CD4-positive, alpha-beta T cell treated with Interleukin-17A for 1 hour (primary cell): ENCODE measurements around the gene ZBTB17.

Source experiments
- DNase-seq: peaks from one replicate; pipeline ENCODE4 v3.0.0-alpha.2; 2020

ZBTB17 gene

DNA sequence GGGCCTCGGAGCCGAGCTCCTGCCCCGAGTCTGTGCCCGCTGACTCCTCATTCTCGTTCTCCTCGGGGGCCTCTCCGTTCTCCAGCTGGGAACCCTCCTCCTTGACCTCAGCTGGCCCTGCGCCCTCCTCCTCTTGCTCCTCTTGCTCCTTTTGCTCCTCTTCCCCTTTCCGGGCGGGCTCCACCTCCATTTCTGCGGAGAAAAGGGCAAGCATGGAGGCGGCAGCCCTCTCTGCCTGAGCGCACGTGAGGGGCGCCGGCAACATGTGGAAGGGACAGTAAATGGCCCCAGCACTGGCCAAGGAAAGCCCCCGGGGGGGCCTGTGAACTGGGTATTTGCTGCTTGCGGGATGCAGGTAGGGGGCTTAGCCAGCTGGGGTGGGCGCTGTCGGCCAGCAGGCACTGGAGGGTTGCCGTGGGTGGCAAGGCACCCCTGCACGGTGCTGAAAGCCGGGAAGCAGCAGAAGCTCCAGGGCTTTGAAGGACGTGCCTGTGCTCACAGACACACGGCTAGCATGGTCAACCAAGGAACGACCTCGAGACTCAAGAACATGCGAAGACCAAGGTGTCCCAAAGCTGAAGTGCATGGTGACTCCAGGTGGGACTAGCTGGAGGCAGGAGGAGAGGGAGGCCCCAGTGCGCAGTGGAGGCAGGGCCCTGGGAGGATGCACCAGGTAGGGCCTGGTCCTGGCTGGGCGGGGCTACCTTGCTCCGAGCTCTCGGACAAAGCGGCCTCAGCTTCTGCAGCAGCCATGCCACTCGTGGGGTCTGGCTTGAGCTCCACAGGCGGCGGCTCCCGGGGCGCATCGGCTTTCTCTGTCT, 30.7 kb downstream of the ZBTB17 start:
- DNase-seq: no peak

DNA sequence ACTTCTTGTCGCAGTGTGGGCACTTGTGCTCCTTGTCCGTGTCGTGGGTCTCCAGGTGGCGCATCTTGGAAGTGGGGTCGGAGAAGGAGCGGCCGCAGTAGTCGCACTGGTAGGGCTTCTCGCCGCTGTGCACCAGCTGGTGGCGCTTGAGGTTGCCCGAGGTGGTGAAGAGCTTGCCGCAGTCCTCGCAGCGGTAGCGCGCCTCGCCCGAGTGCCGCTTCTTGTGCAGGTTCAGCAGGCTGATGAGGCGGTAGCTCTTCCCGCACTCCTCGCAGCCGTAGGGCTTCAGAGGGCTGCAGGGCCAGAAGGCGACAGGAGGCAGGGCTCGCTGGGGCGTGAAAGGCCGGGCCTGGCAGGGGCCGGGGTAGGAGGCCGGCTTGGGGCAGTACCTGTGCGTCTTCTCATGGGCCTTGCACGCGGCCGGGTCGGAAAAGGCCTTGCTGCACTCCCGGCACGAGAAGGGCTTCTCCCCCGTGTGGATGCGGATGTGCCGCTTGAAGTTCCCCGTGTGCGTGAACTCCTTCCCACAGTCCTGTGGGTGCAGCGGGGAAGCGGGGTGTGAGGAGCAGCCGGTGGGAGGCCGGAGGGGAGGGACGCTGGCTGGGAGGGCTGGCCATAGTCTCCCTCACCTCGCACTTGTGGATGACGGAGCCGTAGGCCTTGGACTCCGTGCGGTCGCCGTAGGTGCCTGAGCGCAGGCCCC, 31.4 kb downstream of the ZBTB17 start:
- no peak for DNase-seq

DNA sequence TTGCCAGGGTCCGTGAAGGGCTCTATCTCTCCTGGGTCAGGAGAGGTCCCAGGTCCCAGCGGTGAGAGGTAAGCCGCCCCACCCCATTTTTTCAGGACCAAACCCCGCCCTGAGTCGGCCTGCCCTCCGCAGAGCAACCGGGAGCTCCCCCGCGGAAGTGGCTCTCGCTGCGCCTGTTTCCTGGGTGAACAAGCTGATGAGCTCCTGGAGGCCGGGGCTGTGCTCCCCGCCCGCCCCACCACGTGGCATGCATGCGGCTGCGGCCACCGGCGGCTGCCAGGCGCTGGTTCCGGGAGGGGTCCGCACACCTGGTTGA, 32.0 kb downstream of the ZBTB17 start:
- no peak for DNase-seq

DNA sequence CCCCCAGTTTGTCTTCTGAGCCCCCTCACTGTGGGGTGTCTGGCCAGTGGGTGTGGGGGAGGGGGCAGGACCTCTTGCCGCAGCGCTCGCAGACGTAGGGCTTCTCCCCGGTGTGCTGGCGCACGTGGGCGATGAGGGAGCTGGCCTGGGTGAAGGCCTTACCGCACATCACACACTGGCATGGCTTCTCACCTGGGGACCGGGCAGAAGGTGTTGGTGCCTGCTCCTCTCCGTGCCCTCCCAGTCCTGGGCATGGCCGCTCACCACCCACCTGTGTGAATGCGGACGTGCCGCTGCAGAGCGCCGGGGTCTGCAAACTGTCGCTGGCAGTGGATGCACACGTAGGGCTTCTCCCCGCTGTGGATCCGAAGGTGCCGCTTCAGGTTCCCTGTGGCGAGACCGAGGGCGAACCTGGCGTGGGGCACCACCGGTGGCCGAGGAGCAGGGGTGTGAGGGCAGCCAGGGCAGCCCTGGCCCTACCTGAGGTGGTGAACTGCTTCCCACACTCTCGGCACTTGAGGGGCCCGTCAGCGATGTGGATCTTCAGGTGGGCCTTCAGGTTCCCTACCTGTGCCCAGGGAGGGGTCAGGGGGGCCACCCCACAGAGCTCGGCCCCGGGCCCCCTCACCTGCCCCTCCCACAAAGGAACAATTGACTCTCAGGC, 32.4 kb downstream of the ZBTB17 start:
- no peak for DNase-seq

DNA sequence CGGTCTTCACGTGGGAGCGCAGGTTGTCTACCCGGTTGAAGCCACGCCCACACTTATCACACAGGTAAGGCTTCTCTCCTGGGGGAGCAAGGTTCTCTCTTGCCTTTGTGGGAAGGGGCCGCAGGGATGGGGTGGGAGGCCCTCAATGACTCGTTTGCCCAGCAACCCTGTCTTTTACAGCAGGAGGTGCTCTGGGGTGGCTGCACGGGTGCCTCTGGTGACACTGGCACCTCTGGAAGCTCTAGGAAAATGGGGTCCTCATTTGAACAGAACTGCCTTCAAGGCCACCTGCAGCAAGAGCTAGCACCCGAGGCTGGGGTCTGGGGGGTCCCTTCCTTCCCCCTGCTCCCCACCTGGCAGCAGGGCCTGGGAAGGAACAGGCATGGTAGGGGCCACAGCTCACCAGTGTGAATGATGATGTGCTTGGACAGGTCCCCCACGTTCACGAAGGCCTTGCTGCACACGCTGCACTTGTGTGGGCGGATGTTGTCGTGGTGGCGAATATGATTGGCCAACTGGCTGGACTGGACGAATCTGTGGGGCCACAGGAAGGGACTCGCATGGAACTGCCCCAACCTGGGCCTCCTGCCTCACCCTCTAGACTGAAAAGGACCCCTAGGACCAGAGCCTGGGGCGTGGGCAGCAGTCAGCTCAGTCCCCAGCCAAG, 33.1 kb downstream of the ZBTB17 start:
- DNase-seq: no peak

DNA sequence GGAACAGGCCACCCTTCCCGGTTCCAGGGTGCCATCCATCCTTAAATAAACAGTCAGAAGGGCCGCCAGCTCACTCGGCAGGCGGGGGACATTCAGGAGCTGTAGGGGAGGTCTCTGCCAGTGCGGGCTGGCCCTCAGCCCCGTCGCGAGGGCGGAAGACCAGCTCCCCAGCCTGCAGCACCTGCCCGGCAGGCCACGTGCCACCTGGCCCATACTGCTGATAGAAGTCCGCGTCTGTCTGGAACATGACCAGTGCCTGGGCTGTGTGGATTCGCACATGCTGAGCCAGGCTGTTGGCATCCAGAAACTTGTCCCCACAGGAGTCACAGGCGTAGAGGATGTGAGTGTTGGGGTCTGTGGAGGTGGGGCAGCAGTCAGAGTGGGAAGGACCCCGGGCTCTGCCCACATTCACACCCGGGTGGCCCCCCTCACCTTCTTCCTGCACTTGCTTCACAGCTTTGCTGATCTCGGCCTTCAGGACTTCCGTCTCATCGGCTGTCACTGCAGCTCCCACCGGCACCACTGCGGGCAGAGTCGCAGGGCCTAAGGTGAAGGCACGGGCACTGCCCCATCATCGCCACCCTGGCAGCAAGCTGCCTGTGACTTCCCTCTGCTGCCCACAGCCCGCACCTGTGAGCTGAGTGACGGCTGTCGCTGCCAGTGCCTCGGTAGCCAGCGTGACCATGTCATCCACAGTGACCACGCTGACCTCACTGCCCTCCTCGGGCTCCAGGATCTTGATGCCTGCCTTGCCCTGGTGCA, 33.8 kb downstream of the ZBTB17 start:
- no peak for DNase-seq

DNA sequence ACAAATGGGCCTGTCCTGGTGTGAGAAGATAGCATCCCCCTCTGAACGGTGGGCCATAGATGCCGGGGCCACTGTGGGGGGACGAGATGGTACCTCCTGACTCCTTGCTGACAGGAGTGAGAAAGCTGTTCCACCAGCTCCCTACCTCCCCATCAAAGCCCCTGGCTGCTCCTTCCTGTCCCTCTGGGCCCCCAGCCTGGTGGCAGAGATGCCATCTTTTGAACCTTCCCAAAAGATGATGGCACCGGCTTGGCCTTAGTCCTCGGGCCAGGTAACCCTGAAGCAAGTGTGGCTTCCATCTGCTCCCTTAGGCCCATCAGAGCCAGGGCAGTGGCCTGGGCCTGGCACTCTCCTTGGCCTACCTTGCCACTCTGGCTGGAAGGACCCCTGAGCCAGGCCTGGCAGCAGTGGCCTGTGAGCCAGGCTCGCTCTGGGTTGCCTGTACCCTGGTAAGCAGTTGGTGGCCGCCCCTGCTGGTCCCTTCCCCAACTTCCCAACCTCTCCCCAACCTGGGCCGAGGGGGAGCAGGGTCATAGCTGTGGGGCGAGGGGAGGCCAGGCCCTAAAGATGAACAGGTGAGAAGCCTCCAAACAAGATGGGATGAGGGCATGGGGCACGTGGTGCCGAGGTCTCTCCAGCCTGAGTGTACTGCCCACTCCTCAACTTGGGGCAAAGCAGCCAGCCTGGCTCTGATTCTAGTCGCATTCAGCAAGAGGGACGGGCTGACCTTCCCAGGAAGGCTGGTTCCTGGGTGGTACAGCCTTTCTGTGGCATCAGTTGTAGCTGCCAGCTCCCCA, 34.7 kb downstream of the ZBTB17 start:
- no peak for DNase-seq

DNA sequence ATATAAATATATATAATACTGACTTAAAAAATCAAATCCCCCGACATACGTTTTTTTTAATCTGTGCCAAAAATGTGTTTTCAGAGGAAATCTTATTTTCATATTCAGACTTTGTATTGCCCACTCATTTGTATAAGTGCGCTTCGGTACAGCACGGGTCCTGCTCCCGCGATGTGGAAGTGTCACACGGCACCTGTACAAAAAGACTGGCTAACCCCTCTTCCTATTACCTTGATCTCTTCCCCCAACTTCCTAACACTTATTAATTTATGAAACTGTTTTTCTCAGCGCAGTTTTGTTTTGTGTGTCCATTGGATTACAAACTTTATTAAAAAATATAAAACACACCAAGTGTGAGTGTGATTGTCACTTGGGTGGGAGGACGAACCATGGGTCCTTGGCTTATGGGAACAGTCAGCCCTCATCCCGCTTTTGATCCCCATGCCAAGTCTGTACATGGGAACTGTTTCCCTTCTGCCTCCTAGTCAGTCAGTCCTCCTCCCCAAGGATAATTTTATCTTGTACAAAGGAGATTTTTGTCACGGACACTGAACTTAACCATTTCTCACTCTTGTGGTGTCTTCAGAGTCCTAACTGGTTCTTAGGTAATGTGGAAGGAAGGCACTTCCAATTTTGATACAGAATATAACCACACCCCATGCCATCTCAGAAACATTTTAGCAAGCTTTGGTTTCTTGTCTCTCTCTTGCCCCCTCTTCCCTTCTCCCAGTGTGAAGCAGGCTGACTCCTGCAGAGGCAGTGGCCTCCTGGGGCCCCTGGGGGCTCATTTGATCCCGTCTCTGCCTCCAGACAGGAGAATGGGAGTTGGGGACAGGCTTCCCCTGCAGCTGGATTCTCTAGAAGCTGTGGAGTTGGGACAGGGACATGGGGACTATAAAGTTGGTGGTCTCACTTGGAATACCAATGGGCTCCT, 35.5 kb downstream of the ZBTB17 start:
- DNase-seq: no peak

DNA sequence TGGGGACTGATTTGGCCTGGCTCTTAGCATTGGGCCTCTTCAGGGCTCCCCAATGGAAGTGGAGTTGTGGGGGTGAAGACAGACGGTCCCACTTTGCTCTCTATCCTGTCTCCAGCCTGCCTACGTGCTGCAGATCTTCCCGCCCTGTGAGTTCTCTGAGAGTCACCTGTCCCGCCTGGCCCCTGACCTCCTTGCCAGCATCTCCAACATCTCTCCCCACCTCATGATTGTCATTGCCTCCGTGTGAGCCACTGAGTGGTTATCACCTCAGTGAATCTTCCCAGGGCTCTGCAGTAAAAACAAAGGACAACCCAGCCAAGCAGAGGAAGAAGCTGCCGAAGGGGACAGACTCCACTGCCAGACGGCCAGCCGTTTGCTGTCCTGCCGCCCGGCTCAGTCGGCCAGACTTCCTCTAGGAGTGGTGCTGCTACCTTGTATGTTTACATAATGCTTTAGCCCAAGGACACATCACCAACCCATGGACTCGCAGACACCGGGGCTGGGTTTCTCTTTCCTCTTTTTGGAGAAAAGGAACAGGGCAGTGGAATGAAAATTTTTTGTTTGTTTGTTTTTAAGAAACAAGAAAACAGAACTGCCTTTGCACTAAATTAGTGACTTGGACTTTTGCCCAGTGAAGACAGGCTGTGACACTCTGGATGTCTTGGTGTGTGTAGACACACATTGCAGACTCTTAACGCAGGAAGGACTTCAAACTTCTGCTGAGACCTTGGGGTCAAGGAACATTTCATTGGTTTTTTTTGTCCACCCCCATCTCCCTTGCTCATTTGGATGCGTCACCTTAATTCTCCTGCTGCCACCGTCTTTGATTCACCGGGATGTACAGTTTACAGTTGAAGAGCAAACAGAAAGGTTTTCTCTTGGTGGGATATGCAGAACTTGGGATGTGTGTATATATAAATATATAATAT, 36.5 kb downstream of the ZBTB17 start:
- no peak for DNase-seq

DNA sequence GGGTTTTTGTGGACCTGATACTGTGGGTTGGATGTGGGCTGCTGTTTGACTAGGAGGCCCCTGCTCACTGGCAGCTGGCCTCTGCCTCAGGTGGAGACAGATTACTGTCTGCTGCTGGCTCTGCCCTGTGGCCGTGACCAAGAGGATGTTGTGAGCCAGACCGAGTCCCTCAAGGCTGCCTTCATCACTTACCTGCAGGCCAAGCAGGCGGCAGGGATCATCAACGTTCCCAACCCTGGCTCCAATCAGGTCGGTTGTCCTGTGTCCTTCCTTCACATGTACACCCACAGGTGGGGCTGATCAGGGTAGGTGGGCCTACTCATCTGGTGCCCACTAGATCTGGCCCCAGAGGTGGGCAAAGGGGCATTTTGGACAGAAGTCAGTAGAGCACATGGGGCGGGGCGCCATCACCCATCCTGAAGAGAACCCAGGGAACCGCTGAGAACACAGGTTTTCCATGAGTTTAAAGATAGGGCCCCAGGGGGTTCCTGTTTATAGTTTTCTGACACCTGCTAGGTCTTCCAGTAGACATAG, 37.2 kb downstream of the ZBTB17 start:
- no peak for DNase-seq

DNA sequence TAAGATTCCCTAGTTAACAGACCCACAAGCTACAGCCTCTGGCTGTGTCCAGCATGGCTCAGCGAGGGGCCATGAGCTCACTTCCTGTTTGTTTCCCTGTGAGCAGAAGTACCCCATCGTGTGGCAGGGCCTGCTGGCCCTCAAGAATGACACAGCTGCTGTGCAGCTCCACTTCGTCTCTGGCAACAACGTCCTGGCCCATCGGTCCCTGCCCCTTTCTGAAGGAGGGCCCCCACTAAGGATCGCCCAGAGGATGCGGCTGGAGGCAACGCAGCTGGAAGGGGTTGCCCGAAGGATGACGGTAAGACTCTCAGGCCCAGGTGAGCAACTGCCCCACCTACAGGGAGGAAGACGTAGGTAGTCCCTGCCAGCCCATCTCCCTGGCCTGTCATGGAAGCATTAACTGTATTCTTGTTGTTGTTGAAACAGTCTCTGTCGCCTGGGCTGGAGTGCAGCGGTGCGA, 38.2 kb downstream of the ZBTB17 start:
- no peak for DNase-seq

DNA sequence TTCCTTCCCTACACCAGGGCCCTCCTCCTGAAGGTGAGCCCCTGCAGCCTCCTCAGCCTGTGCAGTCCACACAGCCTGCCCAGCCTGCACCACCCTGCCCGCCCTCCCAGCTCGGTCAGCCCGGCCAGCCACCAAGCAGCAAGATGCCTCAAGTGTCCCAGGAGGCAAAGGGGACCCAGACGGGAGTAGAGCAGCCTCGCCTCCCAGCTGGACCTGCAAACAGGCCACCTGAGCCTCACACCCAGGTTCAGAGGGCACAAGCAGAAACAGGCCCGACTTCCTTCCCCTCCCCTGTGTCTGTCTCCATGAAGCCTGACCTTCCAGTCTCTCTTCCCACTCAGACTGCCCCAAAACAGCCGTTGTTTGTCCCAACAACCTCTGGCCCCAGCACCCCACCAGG, 38.8 kb downstream of the ZBTB17 start:
- DNase-seq: no peak

DNA sequence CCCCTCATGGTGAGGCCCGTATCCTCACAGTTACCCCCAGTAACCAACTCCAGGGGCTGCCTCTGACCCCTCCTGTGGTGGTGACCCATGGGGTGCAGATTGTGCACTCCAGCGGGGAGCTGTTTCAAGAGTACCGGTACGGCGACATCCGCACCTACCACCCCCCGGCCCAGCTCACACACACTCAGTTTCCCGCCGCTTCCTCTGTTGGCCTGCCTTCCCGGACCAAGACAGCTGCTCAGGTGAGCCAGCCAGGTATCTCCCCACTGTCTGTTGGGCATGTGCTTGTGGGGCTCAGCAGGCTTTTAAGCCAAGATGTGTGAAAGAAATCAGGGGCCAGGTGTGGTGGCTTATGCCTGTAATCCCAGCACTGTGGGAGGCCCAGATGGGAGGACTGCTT, 39.9 kb downstream of the ZBTB17 start:
- DNase-seq: no peak

DNA sequence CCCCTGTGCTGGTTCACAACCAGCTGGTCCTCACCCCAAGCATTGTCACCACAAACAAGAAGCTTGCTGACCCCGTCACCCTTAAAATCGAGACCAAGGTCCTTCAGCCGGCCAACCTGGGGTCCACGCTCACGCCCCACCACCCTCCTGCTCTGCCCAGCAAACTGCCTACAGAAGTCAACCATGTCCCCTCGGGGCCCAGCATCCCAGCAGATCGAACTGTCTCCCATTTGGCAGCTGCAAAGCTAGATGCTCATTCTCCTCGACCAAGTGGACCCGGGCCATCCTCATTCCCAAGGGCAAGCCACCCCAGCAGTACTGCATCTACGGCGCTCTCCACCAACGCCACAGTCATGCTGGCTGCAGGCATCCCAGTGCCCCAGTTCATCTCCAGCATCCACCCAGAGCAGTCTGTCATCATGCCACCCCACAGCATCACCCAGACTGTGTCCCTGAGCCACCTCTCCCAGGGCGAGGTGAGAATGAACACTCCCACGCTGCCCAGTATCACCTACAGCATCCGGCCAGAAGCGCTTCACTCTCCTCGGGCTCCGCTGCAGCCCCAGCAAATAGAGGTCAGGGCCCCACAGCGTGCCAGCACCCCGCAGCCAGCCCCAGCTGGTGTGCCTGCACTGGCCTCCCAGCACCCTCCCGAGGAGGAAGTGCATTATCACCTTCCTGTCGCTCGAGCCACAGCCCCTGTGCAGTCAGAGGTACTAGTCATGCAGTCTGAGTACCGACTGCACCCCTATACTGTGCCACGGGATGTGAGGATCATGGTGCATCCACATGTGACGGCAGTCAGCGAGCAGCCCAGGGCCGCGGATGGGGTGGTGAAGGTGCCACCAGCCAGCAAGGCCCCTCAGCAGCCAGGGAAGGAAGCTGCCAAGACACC, 40.6 kb downstream of the ZBTB17 start:
- DNase-seq: no peak

DNA sequence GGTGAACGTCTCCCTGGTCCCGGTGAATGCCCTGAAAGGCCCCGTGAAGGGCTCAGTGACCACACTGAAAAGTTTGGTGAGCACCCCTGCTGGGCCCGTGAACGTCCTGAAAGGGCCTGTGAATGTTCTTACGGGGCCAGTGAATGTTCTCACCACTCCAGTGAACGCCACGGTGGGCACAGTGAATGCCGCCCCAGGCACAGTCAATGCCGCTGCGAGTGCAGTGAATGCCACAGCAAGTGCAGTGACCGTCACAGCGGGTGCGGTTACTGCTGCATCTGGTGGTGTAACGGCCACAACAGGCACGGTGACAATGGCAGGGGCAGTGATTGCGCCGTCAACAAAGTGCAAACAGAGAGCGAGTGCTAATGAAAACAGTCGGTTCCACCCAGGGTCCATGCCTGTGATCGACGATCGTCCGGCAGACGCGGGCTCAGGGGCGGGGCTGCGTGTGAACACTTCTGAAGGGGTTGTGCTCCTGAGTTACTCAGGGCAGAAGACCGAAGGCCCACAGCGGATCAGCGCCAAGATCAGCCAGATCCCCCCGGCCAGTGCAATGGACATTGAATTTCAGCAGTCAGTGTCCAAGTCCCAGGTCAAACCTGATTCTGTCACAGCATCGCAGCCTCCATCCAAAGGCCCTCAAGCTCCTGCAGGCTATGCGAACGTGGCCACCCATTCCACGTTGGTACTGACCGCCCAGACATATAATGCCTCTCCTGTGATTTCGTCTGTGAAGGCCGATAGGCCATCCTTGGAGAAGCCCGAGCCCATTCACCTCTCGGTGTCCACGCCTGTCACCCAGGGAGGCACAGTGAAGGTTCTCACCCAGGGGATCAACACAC, 41.5 kb downstream of the ZBTB17 start:
- DNase-seq: no peak

DNA sequence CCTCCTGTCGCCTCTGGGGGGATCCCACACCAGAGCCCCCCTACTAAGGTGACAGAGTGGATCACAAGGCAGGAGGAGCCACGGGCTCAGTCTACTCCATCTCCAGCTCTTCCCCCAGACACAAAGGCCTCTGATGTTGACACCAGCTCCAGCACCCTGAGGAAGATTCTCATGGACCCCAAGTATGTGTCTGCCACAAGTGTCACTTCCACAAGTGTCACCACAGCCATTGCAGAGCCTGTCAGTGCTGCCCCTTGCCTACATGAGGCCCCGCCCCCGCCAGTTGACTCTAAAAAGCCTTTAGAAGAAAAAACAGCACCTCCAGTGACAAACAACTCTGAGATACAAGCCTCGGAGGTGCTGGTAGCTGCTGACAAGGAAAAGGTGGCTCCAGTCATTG, 42.2 kb downstream of the ZBTB17 start:
- no peak for DNase-seq

DNA sequence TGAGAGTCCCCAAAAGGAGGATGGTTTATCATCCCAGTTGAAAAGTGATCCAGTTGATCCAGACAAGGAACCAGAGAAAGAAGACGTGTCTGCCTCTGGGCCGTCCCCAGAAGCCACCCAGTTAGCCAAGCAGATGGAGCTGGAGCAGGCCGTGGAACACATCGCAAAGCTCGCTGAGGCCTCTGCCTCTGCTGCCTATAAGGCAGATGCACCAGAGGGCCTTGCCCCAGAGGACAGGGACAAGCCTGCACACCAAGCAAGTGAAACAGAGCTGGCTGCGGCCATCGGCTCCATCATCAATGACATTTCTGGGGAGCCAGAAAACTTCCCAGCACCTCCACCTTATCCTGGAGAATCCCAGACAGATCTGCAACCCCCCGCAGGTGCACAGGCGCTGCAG, 43.3 kb downstream of the ZBTB17 start:
- no peak for DNase-seq
